ENCODE results near the gene DNAH5. TPM values are rescaled to one million over a fixed set of nuclear protein-coding genes. Genes with fewer than 3 reads are reported as not detected.
A peak's percentile ranks its signal among the peaks of the same experiment; 100 is the strongest.

DNAH5 gene
- total and polyA plus RNA-seq, 2 experiments from 2014 or later: 0.56 to 0.97 TPM

DNA sequence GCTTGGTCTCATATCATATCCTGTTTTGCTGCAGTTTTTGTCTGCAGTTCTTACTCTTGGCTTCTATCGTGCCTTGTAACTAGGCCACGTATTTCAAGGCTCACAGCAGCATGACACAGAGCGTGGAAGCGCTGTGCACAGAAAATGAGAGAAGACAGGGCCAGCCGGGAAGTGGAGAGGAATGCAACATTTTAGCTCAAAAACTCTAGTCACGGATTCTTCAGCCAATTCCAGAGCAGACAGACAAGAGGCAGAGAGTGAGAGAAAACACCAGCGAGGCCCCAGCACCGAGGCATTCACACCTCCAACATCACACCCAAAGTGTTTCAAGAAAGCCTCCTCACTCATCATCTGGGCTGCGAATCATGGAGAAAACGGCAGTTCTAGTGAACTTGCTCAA, 160.8 kb downstream of the DNAH5 start:
- H3K36me3 Mint-ChIP-seq (ENCODE audit: low read depth): peaks cover 3% of the 10 kb centered on the region; the same call in 1 of the 3 replicates
- DNase-seq (ENCODE audit: low spot score): peak; percentile 1
- no peak for TF ChIP-seq JUNB (IDR thresholded peaks at IDR 0.05; ENCODE audit: unreplicated experiment)
- no peak for TF ChIP-seq ZNF114 (CRISPR knock-in tag; IDR thresholded peaks at IDR 0.05)
- TF ChIP-seq STAT1 (IDR thresholded peaks at IDR 0.05; ENCODE audit: unreplicated experiment): no peak
- TF ChIP-seq ZNF331 (CRISPR knock-in tag; IDR thresholded peaks at IDR 0.05; ENCODE audit: low read depth): no peak
- TF ChIP-seq ZNF462 (CRISPR knock-in tag; IDR thresholded peaks at IDR 0.05): no peak
- TF ChIP-seq CTCF (conservative IDR thresholded peaks at IDR 0.05; ENCODE audit: low read depth in 2 of 2): no peak
- no peak for TF ChIP-seq EZH2 (IDR thresholded peaks at IDR 0.05; ENCODE audit: low read depth, unreplicated experiment)
- no peak for TF ChIP-seq ETS1 (IDR thresholded peaks at IDR 0.05)
- TF ChIP-seq NANOG (IDR thresholded peaks at IDR 0.05; ENCODE audit: borderline replicate concordance): no peak
- no peak for TF ChIP-seq REST (IDR thresholded peaks at IDR 0.05; ENCODE audit: unreplicated experiment)
- no peak for TF ChIP-seq POLR2AphosphoS5 (IDR thresholded peaks at IDR 0.05; ENCODE audit: low read depth)
- no peak for TF ChIP-seq EZH2phosphoT487 (IDR thresholded peaks at IDR 0.05; ENCODE audit: unreplicated experiment)
- no peak for TF ChIP-seq CREB1 (CRISPR knock-in tag; IDR thresholded peaks at IDR 0.05; ENCODE audit: low read depth)
- H3K27ac Mint-ChIP-seq: peak overlapping the region; percentile 55; the same call in 1 of the 2 replicates
- Histone ChIP-seq H3K79me2 (replicated peaks; ENCODE audit: insufficient read depth) (no peaks in the 10 kb centered on the region), H3K36me3 (ENCODE audit: insufficient read depth) (no peaks in the 10 kb centered on the region; the same call in 1 of the 2 replicates), H3K4me1 (ENCODE audit: insufficient read depth) (no peaks in the 10 kb centered on the region), H2AFZ (no peak overlapping the region; the same call in 1 of the 2 replicates), H3K4me2 (no peak overlapping the region), H3K27me3 (ENCODE audit: insufficient read depth) (no peaks in the 10 kb centered on the region), H3K27ac (ENCODE audit: low read depth) (no peak overlapping the region), H3K9me2 (ENCODE audit: insufficient read depth) (peaks cover 16% of the 10 kb centered on the region; the same call in 1 of the 2 replicates), H3K4me3 (no peak overlapping the region), H4K20me1 (replicated peaks; ENCODE audit: insufficient read depth) (no peaks in the 10 kb centered on the region), H3F3A (replicated peaks; ENCODE audit: low read depth) (no peaks in the 10 kb centered on the region)
- H3K9me3 Mint-ChIP-seq: peaks cover 10% of the 10 kb centered on the region; the same call in 2 of the 3 replicates
- H3K4me1 Mint-ChIP-seq: no peaks in the 10 kb centered on the region
- ATAC-seq: no peak
- no peak overlapping the region for H3K4me3 Mint-ChIP-seq
- H3K27me3 Mint-ChIP-seq (ENCODE audit: insufficient read depth, low read depth, poor library complexity): no peaks in the 10 kb centered on the region

Measured in GM23338 (cell line).